HEK293 (cell line): ENCODE data around the gene IL17C.

ENCODE experiments used
- CTCF ChIA-PET: fragments of 350-600 bp; formaldehyde crosslinking; extraction: SDS; loops from one replicate; lab custom pipeline; 2021; ENCODE audit warnings: antibody characterized with exemption; lab: Yijun Ruan, JAX
- POLR2A ChIA-PET: fragments of 300-600 bp; formaldehyde crosslinking; extraction: SDS; loops from one replicate; lab custom pipeline; 2020; ENCODE audit warnings: antibody characterized with exemption, inconsistent platforms; lab: Yijun Ruan, JAX
- H3K27ac ChIP-seq: fragments of 200-500 bp; sonication (Bioruptor generic); 2 replicates; pipeline ENCODE4 v1.5.1; 2014; ENCODE audit warnings: low read depth, low read length, control low read depth, inconsistent platforms; ENCODE audit errors: extremely low read depth
- H3K36me3 ChIP-seq, 2 experiments: fragments of 200-500 bp in 1 of 2; sonication (Bioruptor generic) in 1 of 2; 1 replicate in 1 of 2; 2 replicates in 1 of 2; pipeline ENCODE4 v1.5.1; 2014 to 2017; ENCODE audit warnings: inconsistent platforms in 2 of 2, low read length in 2 of 2; ENCODE audit not compliant: control insufficient read depth in 2 of 2, insufficient read depth in 1 of 2
- H3K4me1 ChIP-seq: fragments of 200-500 bp; sonication (Bioruptor generic); 2 replicates; pipeline ENCODE4 v1.5.1; 2014; ENCODE audit warnings: mild to moderate bottlenecking, low read length, inconsistent platforms; ENCODE audit not compliant: control insufficient read depth, insufficient read depth
- H3K4me3 ChIP-seq: 2 replicates; pipeline ENCODE4 v1.5.1; 2011; ENCODE audit warnings: low read depth, mild to moderate bottlenecking, control low read depth, low read length, moderate library complexity
- H3K9me3 ChIP-seq: fragments of 200-500 bp; sonication (Bioruptor generic); 2 replicates; pipeline ENCODE4 v1.5.1; 2014; ENCODE audit warnings: low read depth, low read length, inconsistent platforms; ENCODE audit not compliant: control insufficient read depth, insufficient read depth
- GLI2 ChIP-seq: fragments of 450-650 bp; formaldehyde crosslinking; IDR thresholded peaks from 2 replicates; pipeline ENCODE4; 2017; ENCODE audit warnings: missing biosample characterization, missing genetic modification characterization, low read depth, borderline replicate concordance
- GLIS1 ChIP-seq: fragments of 450-650 bp; formaldehyde crosslinking; IDR thresholded peaks from 2 replicates; pipeline ENCODE4 v1.5.1; 2016; ENCODE audit warnings: missing biosample characterization, missing genetic modification characterization
- MEIS1 ChIP-seq: sonication (generic); formaldehyde crosslinking; IDR thresholded peaks from 2 replicates; pipeline ENCODE4 v1.8.1; 2022; ENCODE audit warnings: missing genetic modification reagents, mild to moderate bottlenecking, borderline replicate concordance
- REPIN1 ChIP-seq: fragments of 450-650 bp; formaldehyde crosslinking; IDR thresholded peaks from 2 replicates; pipeline ENCODE4 v1.5.1; 2017; ENCODE audit warnings: missing biosample characterization, missing genetic modification characterization, low read depth
- SP3 ChIP-seq: fragments of 450-650 bp; formaldehyde crosslinking; IDR thresholded peaks from 2 replicates; pipeline ENCODE4 v1.5.1; 2016; ENCODE audit warnings: missing biosample characterization, missing genetic modification characterization
- TCF7L2 ChIP-seq: IDR thresholded peaks from 2 replicates; pipeline ENCODE4 v1.6.1; 2011; ENCODE audit warnings: low read depth, mild to moderate bottlenecking, inconsistent platforms, low read length, moderate library complexity, borderline replicate concordance
- TRIM28 ChIP-seq: IDR thresholded peaks from 2 replicates; pipeline ENCODE4 v1.6.1; 2011; ENCODE audit warnings: low read length, control low read depth, borderline replicate concordance
- ZBTB8A ChIP-seq: fragments of 450-650 bp; formaldehyde crosslinking; IDR thresholded peaks from 2 replicates; pipeline ENCODE4 v1.5.1; 2016; ENCODE audit warnings: missing biosample characterization, missing genetic modification characterization
- ZNF138 ChIP-seq: fragments of 450-650 bp; formaldehyde crosslinking; IDR thresholded peaks from 2 replicates; pipeline ENCODE4 v1.5.1; 2016; ENCODE audit warnings: missing biosample characterization, missing genetic modification characterization, borderline replicate concordance
- ZNF140 ChIP-seq: fragments of 450-650 bp; formaldehyde crosslinking; IDR thresholded peaks from 2 replicates; pipeline ENCODE4 v1.5.1; 2016; ENCODE audit warnings: missing biosample characterization, missing genetic modification characterization
- ZNF175 ChIP-seq: fragments of 450-650 bp; formaldehyde crosslinking; IDR thresholded peaks from 2 replicates; pipeline ENCODE4 v1.5.1; 2016; ENCODE audit warnings: missing biosample characterization, missing genetic modification characterization
- ZNF274 ChIP-seq, 2 experiments: fragments of 200-500 bp in 1 of 2; fragments of 450-650 bp in 1 of 2; sonication (Bioruptor generic) in 1 of 2; formaldehyde crosslinking in 1 of 2; IDR thresholded peaks; 2 replicates each; pipeline versions ENCODE4 v1.5.1 to v1.6.1; 2014 to 2016; ENCODE audit warnings: borderline replicate concordance in 1 of 2, inconsistent platforms in 1 of 2, low read length in 1 of 2, missing biosample characterization in 1 of 2, missing genetic modification characterization in 1 of 2
- ZNF335 ChIP-seq: fragments of 450-650 bp; formaldehyde crosslinking; conservative IDR thresholded peaks from 2 replicates; pipeline ENCODE4 v1.5.1; 2016; ENCODE audit warnings: missing biosample characterization, missing genetic modification characterization
- ZNF514 ChIP-seq: fragments of 450-650 bp; formaldehyde crosslinking; IDR thresholded peaks from 2 replicates; pipeline ENCODE4 v1.5.1; 2016; ENCODE audit warnings: missing biosample characterization, missing genetic modification characterization
- ZNF544 ChIP-seq: fragments of 450-650 bp; formaldehyde crosslinking; IDR thresholded peaks from 2 replicates; pipeline ENCODE4 v1.5.0; 2017; ENCODE audit warnings: missing biosample characterization, missing genetic modification characterization
- ZNF549 ChIP-seq: fragments of 450-650 bp; IDR thresholded peaks from 2 replicates; pipeline ENCODE4 v1.5.1; 2018; ENCODE audit warnings: missing biosample characterization, missing genetic modification characterization, mild to moderate bottlenecking, inconsistent platforms, moderate library complexity
- ZNF561 ChIP-seq: fragments of 450-650 bp; IDR thresholded peaks from 2 replicates; pipeline ENCODE4 v1.5.1; 2018; ENCODE audit warnings: missing biosample characterization, missing genetic modification characterization, borderline replicate concordance
- ZNF621 ChIP-seq: fragments of 450-650 bp; formaldehyde crosslinking; IDR thresholded peaks from 2 replicates; pipeline ENCODE4 v1.5.1; 2017; ENCODE audit warnings: missing biosample characterization, missing genetic modification characterization
- ZNF677 ChIP-seq: fragments of 450-650 bp; IDR thresholded peaks from 2 replicates; pipeline ENCODE4 v1.5.0; 2018; ENCODE audit warnings: missing biosample characterization, mild to moderate bottlenecking, missing genetic modification characterization, moderate library complexity
- ZNF776 ChIP-seq: fragments of 450-650 bp; formaldehyde crosslinking; IDR thresholded peaks from 2 replicates; pipeline ENCODE4 v1.5.0; 2017; ENCODE audit warnings: missing biosample characterization, missing genetic modification characterization, borderline replicate concordance
- TF ChIP-seq, protein P1 (sequence below): fragments of 450-650 bp; formaldehyde crosslinking; IDR thresholded peaks from 2 replicates; pipeline ENCODE4 v1.5.1; 2016; ENCODE audit warnings: missing biosample characterization, missing genetic modification characterization
- TF ChIP-seq, protein P2 (sequence below): fragments of 450-650 bp; formaldehyde crosslinking; IDR thresholded peaks from 2 replicates; pipeline ENCODE4 v1.5.1; 2016; ENCODE audit warnings: missing biosample characterization, missing genetic modification characterization

The IL17C gene

DNA sequence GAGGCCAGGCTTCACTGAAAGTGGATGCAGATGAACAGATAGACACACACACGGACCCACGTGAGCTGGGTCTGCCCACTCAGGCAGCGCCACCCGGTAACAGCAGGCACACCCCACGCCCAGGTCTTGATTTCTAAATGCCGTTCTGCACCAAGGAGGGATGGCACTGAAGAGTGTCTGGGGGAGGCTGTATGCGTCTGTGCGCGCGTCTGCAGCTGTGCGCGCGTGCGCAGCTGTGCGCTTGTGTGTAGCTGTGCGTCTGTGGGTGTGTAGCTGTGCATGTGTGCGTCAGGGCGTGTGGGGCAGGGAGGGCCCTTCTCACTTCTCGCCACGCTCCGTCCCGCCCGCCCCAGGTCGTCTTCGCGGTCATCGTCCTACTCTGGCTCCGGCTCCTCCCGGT, 15.5 kb upstream of the IL17C start:
- no peak overlapping the region for H3K4me3 ChIP-seq
- ChIA-PET CTCF (interaction anchor here (0.7 to 1.6 kb wide), 2 partner anchors 10 to 59 kb away, joined by 3 to 7 read pairs; no protein-coding TSS in a partner anchor), POLR2A (no interaction called here)
- TF ChIP-seq, protein P1, sequence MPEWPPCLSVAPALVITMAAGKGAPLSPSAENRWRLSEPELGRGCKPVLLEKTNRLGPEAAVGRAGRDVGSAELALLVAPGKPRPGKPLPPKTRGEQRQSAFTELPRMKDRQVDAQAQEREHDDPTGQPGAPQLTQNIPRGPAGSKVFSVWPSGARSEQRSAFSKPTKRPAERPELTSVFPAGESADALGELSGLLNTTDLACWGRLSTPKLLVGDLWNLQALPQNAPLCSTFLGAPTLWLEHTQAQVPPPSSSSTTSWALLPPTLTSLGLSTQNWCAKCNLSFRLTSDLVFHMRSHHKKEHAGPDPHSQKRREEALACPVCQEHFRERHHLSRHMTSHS (tag by site-specific recombination) = no peak
- TF ChIP-seq ZNF621 (tag by site-specific recombination) = no peak
- no peak for TF ChIP-seq TRIM28
- peaks cover 4 to 83% of the 10 kb centered on the region in 2 experiments; a peak in 2 of 3 replicates for H3K36me3 ChIP-seq
- H3K9me3 ChIP-seq = no peaks in the 10 kb centered on the region
- H3K4me1 ChIP-seq = no peaks in the 10 kb centered on the region
- no peak overlapping the region for H3K27ac ChIP-seq

DNA sequence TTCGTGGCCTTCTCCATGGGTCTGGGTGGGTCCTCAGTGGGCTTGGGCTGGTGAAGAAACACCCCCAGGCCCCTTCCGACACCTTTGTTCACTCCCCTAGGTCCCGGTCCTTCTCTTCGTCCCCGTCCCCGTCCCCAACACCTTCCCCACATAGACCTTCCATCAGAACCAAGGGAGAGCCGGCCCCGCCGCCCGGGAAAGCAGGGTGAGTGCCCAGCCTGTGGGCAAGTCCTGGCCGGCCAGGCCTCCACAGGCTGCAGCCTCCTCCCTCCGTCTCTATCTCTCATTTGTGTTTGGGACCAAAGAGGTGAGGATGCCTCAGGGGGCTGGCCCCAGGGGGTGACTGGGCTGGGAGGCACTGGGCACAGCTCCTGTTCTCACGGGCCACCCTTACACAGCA, 14.5 kb upstream of the IL17C start:
- no peak overlapping the region for H3K27ac ChIP-seq
- H3K4me3 ChIP-seq = no peak overlapping the region
- H3K36me3 ChIP-seq = peaks cover 4 to 83% of the 10 kb centered on the region in 2 experiments; a peak in 2 of 3 replicates
- no peaks in the 10 kb centered on the region for H3K4me1 ChIP-seq
- CTCF ChIA-PET = interaction anchor here (1.6 kb wide), 1 partner anchor 9 kb away, joined by 7 read pairs; no protein-coding TSS in a partner anchor
- no peaks in the 10 kb centered on the region for H3K9me3 ChIP-seq
- POLR2A ChIA-PET = no interaction called here
- TF ChIP-seq ZNF544 (tag by site-specific recombination) (no peak), ZNF514 (tag by site-specific recombination) (no peak), REPIN1 (no peak), GLI2 (tag by site-specific recombination) (no peak), ZNF274 (IDR thresholded peaks at IDR 0.05; ENCODE audit: low read length) (no peak), ZNF274 (tag by site-specific recombination; IDR thresholded peaks at IDR 0.05; ENCODE audit: borderline replicate concordance) (no peak), TCF7L2 (no peak), GLIS1 (tag by site-specific recombination) (no peak), ZNF175 (tag by site-specific recombination) (no peak), ZNF335 (no peak), ZNF549 (tag by site-specific recombination) (no peak), ZNF140 (tag by site-specific recombination) (no peak), ZBTB8A (no peak), ZNF561 (tag by site-specific recombination) (no peak), MEIS1 (CRISPR knock-in tag) (no peak), ZNF138 (tag by site-specific recombination) (no peak), ZNF677 (tag by site-specific recombination) (no peak), SP3 (no peak), ZNF776 (tag by site-specific recombination) (no peak)
- TF ChIP-seq, protein P2, sequence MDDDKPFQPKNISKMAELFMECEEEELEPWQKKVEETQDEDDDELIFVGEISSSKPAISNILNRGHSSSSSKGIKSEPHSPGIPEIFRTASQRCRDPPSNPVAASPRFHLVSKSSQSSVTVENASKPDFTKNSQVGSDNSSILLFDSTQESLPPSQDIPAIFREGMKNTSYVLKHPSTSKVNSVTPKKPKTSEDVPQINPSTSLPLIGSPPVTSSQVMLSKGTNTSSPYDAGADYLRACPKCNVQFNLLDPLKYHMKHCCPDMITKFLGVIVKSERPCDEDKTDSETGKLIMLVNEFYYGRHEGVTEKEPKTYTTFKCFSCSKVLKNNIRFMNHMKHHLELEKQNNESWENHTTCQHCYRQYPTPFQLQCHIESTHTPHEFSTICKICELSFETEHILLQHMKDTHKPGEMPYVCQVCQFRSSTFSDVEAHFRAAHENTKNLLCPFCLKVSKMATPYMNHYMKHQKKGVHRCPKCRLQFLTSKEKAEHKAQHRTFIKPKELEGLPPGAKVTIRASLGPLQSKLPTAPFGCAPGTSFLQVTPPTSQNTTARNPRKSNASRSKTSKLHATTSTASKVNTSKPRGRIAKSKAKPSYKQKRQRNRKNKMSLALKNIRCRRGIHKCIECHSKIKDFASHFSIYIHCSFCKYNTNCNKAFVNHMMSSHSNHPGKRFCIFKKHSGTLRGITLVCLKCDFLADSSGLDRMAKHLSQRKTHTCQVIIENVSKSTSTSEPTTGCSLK (tag by site-specific recombination) = no peak
